Stimulated activated naive CD8-positive, alpha-beta T cell treated with anti-CD3 and anti-CD28 coated beads, Interleukin-15, amount 100 ng/mL, for 72 hours (primary cell): ENCODE measurements around the gene MRAS.
"Not testable (repeated sequence)": the region's sequence is repeated elsewhere in the genome, so short reads cannot be mapped to it uniquely, and the experiment has no call there.

Experiments
- ATAC-seq: fragments of 150-1000 bp; cut with Tn5 transposase; 2 replicates; pipeline ENCODE4 v1.10.0; 2021; ENCODE audit warnings: mild to moderate bottlenecking, moderate library complexity
- DNase-seq, 2 donors: peaks; one replicate each; pipeline ENCODE4 v3.0.0; 2021 to 2022
- H3K27ac Mint-ChIP-seq, 2 donors: one replicate each; pipeline ENCODE4 v1.8.0; 2022; ENCODE audit warnings: mild to moderate bottlenecking in 2 of 2, mixed read lengths in 2 of 2, moderate library complexity in 2 of 2
- H3K27me3 Mint-ChIP-seq: one replicate; pipeline ENCODE4 v1.8.0; 2022; ENCODE audit warnings: mixed read lengths
- H3K4me1 Mint-ChIP-seq: one replicate; pipeline ENCODE4 v1.8.0; 2022; ENCODE audit warnings: mild to moderate bottlenecking, mixed read lengths
- H3K4me3 Mint-ChIP-seq, 2 donors: one replicate each; pipeline ENCODE4 v1.8.0; 2022; ENCODE audit warnings: mild to moderate bottlenecking in 2 of 2, mixed read lengths in 2 of 2, moderate library complexity in 1 of 2
- H3K9me3 Mint-ChIP-seq, 2 donors: one replicate each; pipeline ENCODE4 v1.8.0; 2022; ENCODE audit warnings: mixed read lengths in 2 of 2

MRAS gene

DNA sequence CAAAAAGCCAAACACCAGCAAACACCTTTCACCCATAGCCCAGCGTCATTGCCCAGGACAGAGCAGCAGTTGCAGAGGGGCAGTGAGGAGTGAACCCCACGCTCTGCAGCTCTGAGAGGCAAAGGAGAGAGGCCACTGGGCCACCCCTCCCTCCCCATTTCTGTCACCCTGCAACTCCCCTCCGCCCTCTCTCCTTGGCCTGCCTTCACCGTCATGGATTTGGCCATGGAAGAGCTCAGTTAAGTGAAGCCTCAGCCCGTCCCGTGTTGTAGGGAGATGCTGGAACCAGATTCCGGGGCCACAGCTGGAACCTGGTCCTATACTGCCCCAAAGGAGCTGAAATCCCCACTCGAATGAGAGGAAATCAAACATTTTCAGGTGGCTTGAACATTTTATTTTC, 21.9 kb downstream of the MRAS start:
- no peak overlapping the region for H3K4me3 Mint-ChIP-seq
- H3K9me3 Mint-ChIP-seq, result peaks cover 5 to 6% of the 10 kb centered on the region in 2 donors
- no peak for ATAC-seq

DNA sequence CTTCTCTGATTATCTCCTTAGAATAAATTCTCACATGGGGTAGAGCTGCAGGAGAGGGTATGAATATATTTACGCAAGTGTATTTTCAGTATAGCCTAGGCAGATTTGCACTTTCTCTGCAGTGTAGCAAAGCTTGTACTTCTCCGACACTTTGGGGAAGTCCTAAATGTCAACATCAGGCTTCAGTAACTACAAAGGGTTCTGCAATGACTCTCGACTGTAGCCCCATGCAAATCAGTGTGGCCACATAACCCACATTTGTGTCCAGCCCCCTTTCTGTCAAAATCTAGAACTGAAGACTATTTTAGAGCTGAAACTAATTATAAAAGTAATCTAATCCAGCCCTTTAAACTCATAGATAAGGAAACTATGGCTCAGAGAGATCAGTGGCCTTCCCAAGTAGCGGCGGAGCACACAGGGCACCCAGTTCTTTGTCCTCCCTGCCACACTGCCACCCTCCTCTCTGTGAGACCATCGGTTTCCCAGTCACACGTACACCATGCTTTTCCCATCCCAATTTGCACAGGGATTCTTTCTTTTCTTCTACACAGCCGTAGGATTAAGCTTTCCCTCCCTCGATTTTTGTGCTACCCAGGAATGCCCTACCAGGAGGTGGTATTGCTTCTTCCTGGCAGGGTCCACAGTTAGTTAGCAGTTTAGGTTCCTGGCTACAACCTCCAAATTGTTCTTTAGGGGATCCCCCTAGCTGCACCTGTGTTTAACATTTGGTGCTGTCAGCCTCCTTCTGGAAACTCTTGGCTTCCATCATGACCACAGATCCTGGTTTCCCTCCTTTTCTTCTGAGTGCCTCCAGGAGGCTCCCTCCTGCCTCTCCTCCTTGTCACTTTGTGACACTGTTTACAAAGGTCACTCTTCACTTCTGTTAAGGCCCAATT, 22.9 kb downstream of the MRAS start:
- Mint-ChIP-seq H3K4me1 (peaks cover 16% of the 10 kb centered on the region), H3K27ac (no peak overlapping the region), H3K4me3 (peak overlapping the region; percentile 7 to 40), H3K9me3 (peaks cover 5 to 6% of the 10 kb centered on the region in 2 donors), H3K27me3 (peaks cover 31% of the 10 kb centered on the region)
- ATAC-seq (peak; percentile 98), DNase-seq (peak in 1 of 2 donors; percentile 60)

More for the DNA sequence above, 21.9 kb downstream of the MRAS start:
- H3K27me3 Mint-ChIP-seq, result peaks cover 36% of the 10 kb centered on the region
- H3K27ac Mint-ChIP-seq, result no peak overlapping the region
- peaks cover 16% of the 10 kb centered on the region for H3K4me1 Mint-ChIP-seq
- DNase-seq, result no peak

DNA sequence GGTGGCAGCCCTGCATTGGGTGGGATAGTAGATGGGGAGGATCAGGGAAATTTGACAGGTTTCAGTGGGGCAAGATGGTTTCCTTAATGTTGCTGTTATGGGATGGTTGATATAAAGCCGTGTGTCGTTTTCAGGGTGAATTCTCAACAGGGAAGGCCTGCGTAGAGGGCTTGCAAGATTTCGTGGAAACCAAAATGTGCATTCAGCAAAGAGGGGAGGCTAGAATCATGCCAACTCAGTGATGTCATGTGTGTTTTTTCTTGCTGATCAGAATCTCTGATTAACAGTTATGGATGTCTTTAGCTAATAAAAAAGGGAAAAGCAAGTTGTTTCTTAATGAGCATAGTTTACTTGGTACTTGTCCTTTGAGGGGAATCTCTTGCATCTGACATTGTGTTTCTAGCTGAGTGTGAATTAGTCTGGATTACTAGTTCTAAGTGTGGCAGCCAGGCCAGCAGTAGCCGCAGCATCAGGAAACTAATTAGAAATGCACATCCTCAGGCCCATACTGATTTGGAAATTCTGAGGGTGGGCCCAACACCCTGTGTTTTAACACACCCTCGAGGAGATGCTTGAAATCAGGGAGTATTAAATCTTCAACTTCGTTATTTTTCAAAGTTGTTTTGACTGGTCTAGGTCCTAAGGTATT, 24.8 kb downstream of the MRAS start:
- peaks cover 16% of the 10 kb centered on the region for H3K4me1 Mint-ChIP-seq
- no peak overlapping the region for H3K27ac Mint-ChIP-seq
- ATAC-seq (no peak), DNase-seq (no peak)
- peaks cover 5 to 6% of the 10 kb centered on the region in 2 donors for H3K9me3 Mint-ChIP-seq
- peaks cover 31% of the 10 kb centered on the region for H3K27me3 Mint-ChIP-seq
- H3K4me3 Mint-ChIP-seq, result no peak overlapping the region

DNA sequence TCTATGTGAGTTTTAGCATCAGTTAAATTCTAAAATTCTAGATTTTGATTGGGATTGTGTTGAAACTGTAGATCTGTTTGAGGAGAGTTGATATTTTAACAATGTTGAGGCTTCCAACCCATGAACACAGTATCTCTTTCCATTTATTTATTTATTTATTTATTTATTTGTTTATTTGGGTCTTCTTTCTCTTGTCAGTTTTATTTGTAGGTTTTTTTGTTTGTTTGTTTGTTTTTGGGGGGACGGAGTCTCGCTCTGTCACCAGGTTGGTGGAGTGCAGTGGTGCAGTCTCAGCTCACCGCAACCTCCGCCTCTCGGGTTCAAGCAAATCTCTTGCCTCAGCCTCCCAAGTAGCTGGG, 25.3 kb downstream of the MRAS start:
- peaks cover 5 to 6% of the 10 kb centered on the region in 2 donors for H3K9me3 Mint-ChIP-seq
- H3K27me3 Mint-ChIP-seq, result peaks cover 31% of the 10 kb centered on the region
- H3K4me1 Mint-ChIP-seq, result peaks cover 16% of the 10 kb centered on the region
- no peak overlapping the region for H3K27ac Mint-ChIP-seq
- no peak for ATAC-seq
- H3K4me3 Mint-ChIP-seq, result no peak overlapping the region
- no peak for DNase-seq

DNA sequence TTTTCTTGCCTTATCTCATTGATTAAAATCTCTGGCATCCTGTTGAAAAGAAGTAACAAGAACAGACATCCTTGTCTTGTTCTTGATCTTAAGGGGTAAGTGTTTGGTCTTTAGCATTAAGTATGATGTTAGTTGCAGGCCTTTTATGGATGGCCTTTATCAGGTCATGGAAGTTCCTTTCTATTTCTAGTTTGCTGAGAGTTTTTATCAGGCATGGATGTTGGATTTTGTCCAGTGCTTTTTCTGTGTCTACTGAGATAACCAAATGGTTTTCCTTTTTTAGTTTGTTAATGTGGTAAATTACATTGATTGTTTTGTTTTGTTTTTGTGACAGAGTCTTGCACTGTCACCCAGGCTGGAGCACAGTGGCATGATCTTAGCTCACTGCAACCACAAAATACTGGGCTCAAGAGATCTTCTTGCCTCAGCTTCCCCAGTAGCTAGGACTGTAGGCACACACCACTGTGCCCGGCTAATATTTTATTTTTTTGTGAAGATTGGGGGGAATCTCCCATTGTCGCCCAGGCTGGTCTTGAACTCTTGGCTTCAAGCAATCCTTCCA, 26.3 kb downstream of the MRAS start:
- Mint-ChIP-seq H3K4me3 (no peak overlapping the region), H3K4me1 (peaks cover 16% of the 10 kb centered on the region), H3K9me3 (peaks cover 5 to 6% of the 10 kb centered on the region in 2 donors), H3K27me3 (peaks cover 24% of the 10 kb centered on the region), H3K27ac (no peak overlapping the region)
- ATAC-seq (no peak), DNase-seq (no peak)

DNA sequence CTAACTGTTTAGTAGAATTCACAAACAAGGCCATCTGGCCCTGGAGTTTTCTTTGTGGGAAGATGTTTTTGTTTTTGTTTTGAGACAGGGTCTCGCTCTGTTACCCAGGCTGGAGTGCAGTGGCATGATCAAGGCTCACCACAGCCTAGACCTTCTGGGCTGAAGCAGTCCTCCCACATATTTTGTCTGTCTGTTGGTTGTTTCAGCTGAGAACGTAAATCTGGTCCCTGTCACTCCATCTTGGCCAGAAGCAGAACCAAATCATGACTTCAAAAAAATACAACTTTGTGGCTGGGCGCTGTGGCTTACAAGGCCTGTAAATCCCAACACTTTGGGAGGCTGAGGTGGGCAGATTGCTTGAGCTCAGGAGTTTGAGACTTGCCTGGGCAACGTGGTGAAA, 27.1 kb downstream of the MRAS start:
- Mint-ChIP-seq H3K27ac (no peak overlapping the region), H3K27me3 (peaks cover 18% of the 10 kb centered on the region), H3K9me3 (peaks cover 5 to 6% of the 10 kb centered on the region in 2 donors), H3K4me1 (peaks cover 16% of the 10 kb centered on the region), H3K4me3 (no peak overlapping the region)
- no peak for ATAC-seq
- DNase-seq, result no peak

DNA sequence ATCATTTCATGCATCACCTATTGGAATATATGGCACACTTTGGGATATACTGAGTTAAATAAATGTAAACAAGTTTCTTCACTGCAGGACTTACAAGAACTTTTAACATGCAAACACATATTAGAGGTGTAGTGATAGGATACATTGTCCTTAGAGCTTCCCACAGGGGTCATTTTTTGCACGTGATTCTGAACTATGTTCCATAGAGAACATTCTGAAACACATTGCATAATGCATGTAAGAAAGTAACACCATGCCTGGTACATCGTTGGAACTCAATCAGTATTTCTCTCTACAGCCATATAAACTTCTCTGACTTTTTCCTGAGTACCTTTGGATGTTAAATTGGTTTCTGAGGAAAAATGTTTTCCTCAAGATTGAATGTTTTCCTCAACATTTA, 28.3 kb downstream of the MRAS start:
- DNase-seq (no peak), ATAC-seq (no peak)
- no peak overlapping the region for H3K4me3 Mint-ChIP-seq
- H3K27me3 Mint-ChIP-seq, result peaks cover 6% of the 10 kb centered on the region
- no peaks in the 10 kb centered on the region for H3K9me3 Mint-ChIP-seq
- H3K4me1 Mint-ChIP-seq, result peaks cover 5% of the 10 kb centered on the region
- no peak overlapping the region for H3K27ac Mint-ChIP-seq

DNA sequence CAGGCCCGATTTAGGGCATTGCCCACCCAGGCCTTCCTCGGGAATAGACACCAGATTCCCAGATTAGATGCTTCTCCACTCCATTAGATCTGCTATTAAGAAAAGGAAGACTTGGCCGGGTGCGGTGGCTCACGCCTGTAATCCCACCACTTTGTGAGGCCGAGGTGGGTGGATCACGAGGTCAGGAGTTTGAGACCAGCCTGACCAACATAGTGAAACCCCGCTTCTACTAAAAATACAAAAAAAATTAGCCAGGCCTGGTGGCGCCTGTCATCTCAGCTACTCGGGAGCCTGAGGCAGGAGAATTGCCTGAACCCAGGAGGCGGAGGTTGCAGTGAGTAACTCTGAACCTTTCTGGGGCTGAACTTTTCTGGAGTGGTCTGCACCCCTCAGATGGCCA, 28.8 kb downstream of the MRAS start:
- not testable (repeated sequence) for DNase-seq, H3K27me3 Mint-ChIP-seq, H3K9me3 Mint-ChIP-seq, H3K27ac Mint-ChIP-seq, ATAC-seq, H3K4me1 Mint-ChIP-seq, H3K4me3 Mint-ChIP-seq

DNA sequence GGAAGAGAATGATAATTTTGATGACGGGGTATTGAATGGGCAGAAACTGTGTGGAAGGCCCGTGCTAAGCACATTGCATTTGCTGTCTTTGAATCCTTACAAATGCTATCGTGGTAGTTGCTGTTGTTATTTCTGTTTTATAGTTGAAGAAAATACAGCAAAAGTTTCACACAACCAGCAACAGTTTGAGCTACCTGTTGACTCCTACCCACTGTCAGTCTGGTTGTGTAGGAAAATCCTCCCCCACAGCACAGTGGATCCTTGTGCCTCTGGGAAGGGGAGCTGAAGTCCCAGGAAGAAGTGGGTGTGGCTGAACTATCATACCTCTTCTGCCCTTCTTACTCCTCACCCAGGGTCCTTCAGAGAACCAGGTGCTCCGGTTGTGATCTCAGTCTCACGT, 29.4 kb downstream of the MRAS start:
- no peak for ATAC-seq
- Mint-ChIP-seq H3K27ac (no peak overlapping the region), H3K4me1 (no peaks in the 10 kb centered on the region), H3K9me3 (no peaks in the 10 kb centered on the region), H3K4me3 (no peak overlapping the region), H3K27me3 (no peaks in the 10 kb centered on the region)
- DNase-seq, result no peak

DNA sequence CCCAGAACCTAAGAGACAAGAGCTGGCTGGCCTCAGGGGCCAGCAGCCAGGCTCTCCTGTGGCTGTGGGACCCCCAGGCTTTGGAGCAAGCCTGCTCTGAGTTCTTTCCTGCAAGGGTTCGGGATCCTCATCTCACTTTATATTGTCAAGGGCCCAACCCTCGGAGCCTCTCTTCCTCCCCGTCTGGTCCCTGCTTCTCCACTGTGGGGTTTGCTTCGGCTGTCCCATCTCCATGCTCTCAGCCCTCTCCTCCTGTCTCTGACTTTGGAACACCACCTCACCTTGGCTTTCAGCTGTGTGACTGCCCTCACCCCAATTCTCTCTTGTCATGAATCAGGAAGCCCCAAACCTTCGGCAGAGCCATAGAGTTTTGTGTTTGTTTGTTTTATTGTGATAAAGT, 30.0 kb downstream of the MRAS start:
- H3K27ac Mint-ChIP-seq, result no peak overlapping the region
- ATAC-seq (no peak), DNase-seq (no peak)
- no peaks in the 10 kb centered on the region for H3K9me3 Mint-ChIP-seq
- H3K4me1 Mint-ChIP-seq, result no peaks in the 10 kb centered on the region
- no peaks in the 10 kb centered on the region for H3K27me3 Mint-ChIP-seq
- no peak overlapping the region for H3K4me3 Mint-ChIP-seq

DNA sequence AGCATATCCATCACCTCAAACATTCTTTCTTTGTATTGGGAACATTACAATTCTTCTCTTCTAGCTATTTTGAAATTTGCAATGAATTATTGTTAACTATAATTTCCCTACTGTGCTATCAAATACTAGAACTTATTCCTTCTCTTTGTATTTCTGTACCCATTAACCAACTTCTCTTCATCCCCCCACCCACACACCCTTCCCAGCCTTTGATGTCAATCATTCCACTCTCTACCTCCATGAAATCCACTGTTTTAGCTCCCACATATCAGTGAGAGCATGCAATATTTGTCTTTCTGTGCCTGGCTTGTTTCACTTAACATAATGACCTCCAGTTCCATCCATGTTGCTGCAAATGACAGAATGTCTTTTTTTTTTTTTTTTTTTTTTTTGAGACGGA, 30.6 kb downstream of the MRAS start:
- DNase-seq (no peak), ATAC-seq (no peak)
- no peaks in the 10 kb centered on the region for H3K4me1 Mint-ChIP-seq
- H3K27ac Mint-ChIP-seq, result no peak overlapping the region
- H3K27me3 Mint-ChIP-seq, result peaks cover 6% of the 10 kb centered on the region
- H3K4me3 Mint-ChIP-seq, result no peak overlapping the region
- H3K9me3 Mint-ChIP-seq, result no peaks in the 10 kb centered on the region

DNA sequence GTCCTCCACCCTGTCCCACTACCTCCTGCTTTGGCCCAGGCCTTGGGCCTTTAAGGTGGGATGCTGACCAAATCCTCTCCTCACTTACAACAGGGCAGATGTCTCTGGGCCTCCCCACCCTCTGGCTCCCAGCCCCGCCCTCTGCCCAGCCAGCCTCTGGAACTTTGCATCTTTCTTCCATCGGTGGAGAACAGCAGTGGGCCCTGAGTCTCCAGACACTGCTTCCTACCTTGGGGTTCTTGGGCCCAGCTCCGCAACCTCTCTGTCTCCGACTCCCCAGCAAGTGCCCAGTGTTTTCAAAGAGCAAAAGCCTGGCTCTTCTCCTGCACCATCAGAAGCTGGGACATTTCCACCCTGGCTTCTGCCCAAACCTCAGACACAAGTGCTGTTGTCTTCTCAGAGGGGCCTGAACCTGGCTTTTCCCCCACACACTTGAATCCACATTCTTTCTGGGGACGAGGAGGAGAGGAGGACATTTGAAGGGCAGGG, 33.1 kb downstream of the MRAS start:
- Mint-ChIP-seq H3K27ac (no peak overlapping the region), H3K4me1 (no peaks in the 10 kb centered on the region), H3K4me3 (no peak overlapping the region), H3K27me3 (peaks cover 8% of the 10 kb centered on the region), H3K9me3 (no peaks in the 10 kb centered on the region)
- DNase-seq, result no peak
- no peak for ATAC-seq

DNA sequence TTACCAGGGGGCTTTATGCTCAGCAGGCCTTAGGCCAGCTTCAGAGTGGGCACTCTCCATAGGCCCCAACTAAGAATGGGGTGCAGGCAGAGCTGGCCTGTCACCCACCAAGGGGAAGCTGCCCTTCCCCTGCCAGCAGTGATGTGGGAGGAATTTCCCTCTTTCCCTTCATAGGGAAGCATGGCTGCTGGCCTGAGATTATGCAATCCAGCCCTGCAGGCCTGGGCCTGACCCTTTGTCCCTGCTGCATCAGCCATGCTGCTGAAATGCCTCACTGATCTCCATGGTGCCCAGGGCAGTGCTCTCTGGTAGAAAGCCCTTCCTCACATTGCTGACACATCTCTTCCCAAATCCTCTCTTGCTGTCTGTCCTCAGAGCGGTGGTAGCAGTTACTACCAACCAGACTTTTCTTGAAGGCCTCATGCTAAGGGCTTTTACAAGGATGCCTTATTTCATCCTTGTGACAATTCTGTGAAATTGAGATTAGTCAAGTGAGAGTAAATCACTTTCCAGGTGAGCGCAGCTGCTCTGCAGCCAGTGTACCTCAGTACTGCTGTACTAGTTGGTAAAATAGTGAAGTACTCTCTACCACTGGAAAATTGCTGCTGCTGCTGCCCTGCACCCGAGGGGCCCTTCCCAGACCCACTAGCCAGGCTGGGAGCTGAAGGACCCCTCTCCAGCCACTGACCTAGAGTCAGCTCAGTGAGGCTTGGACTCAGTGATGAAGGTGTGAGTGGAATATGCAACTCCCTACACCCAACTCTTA, 33.8 kb downstream of the MRAS start:
- ATAC-seq (no peak), DNase-seq (no peak)
- no peaks in the 10 kb centered on the region for H3K4me1 Mint-ChIP-seq
- H3K27me3 Mint-ChIP-seq, result peaks cover 8% of the 10 kb centered on the region
- no peaks in the 10 kb centered on the region for H3K9me3 Mint-ChIP-seq
- no peak overlapping the region for H3K27ac Mint-ChIP-seq
- no peak overlapping the region for H3K4me3 Mint-ChIP-seq

DNA sequence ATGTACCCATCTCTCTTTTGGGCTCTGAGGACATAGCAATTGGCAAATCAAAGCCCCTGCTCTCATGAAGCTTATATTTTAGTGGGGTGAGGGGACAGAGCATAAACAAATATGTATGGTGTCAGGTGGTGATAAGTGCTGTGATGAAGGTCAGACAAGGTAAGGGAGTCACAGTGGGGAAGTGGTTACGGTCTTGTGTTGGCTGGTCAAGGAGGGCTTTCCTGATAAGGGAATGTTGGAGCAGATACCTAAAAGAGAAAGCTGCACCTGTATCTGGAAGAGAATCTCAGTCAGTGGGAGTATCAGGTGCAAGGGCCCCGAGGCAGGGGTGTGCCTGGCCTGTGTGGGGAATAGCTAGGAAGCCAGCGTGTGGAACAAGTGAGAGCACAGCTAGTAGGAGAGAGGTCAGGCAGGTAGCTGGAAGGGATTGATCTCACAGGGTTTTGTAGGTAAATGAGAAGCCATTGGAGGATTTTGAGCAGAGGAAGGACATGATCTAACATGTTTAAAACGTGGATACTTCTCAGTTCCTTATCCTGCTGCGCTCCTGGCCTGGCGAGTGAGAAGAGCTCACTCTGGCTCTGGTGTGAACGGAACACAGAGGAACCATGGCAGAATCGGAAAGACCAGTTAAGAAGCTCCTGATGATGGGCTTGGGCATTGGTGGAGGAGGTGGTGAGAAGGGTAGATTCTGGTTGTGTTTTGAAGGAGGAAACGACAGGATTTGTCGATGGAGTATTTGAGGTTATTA, 35.5 kb downstream of the MRAS start:
- DNase-seq (no peak), ATAC-seq (no peak)
- Mint-ChIP-seq H3K4me3 (no peak overlapping the region), H3K4me1 (no peaks in the 10 kb centered on the region), H3K9me3 (no peaks in the 10 kb centered on the region), H3K27me3 (peaks cover 8% of the 10 kb centered on the region), H3K27ac (no peak overlapping the region)

DNA sequence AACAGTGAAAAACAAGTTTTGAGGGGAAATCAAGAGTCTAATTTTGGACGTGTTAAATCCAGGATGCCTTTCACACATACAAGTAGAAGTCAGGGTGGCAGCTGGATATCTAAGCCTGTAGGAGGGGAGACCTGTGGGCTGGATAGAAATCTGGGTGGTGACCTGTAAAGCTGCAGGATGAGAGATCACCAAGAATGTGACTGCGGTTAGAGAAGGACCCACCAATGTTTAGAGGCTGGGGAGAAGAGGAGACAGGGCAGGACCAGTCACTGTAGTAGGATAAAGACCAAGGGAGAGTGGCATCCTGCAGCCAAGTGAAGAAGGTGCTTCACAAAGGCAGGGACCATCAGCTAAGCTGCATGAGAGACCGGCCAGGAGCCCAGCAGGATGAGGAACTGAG, 36.2 kb downstream of the MRAS start:
- Mint-ChIP-seq H3K4me3 (no peak overlapping the region), H3K4me1 (no peaks in the 10 kb centered on the region), H3K9me3 (no peaks in the 10 kb centered on the region), H3K27me3 (peaks cover 8% of the 10 kb centered on the region), H3K27ac (no peak overlapping the region)
- ATAC-seq (no peak), DNase-seq (no peak)
